ENCODE measurements around the gene CRYBG2. TPM values are rescaled to one million over a fixed set of nuclear protein-coding genes. Genes with fewer than 3 reads are reported as not detected.
"Not testable (repeated sequence)": the region's sequence is repeated elsewhere in the genome, so short reads cannot be mapped to it uniquely, and the experiment has no call there.

Gene CRYBG2
- total RNA-seq, 4 donors from 2014 or later = 42.0 to 51.9 (median 51.8) TPM; not detected in 1

DNA sequence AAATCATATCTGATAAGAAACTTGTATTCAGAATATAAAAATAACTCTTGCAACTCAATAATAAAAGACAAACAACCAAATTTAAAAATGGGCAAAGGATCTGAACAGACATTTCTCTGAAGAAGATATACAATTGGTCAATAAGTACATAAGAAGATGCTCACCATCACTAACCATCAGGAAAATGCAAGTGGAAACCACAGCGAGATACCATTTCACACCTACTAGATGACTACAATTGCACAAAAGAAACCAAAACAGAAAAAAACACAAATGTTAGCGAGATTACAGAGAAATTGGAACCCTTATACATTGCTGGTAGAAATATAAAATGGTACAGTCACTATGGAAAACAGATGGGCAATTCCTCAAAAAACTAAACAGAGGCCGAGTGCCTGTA is 30.1 kb upstream of the CRYBG2 start:
- Histone ChIP-seq H3K36me3 (no peaks in the 10 kb centered on the region), H3K27ac (no peak overlapping the region), H3K4me3 (no peak overlapping the region), H3K4me1 (no peaks in the 10 kb centered on the region), H3K9me3 (no peaks in the 10 kb centered on the region), H3K27me3 (no peaks in the 10 kb centered on the region)
- TF ChIP-seq POLR2A (IDR thresholded peaks at IDR 0.05) = no peak
- TF ChIP-seq, protein P1, sequence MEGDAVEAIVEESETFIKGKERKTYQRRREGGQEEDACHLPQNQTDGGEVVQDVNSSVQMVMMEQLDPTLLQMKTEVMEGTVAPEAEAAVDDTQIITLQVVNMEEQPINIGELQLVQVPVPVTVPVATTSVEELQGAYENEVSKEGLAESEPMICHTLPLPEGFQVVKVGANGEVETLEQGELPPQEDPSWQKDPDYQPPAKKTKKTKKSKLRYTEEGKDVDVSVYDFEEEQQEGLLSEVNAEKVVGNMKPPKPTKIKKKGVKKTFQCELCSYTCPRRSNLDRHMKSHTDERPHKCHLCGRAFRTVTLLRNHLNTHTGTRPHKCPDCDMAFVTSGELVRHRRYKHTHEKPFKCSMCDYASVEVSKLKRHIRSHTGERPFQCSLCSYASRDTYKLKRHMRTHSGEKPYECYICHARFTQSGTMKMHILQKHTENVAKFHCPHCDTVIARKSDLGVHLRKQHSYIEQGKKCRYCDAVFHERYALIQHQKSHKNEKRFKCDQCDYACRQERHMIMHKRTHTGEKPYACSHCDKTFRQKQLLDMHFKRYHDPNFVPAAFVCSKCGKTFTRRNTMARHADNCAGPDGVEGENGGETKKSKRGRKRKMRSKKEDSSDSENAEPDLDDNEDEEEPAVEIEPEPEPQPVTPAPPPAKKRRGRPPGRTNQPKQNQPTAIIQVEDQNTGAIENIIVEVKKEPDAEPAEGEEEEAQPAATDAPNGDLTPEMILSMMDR (IDR thresholded peaks at IDR 0.05) = no peak
- no peak for DNase-seq

- TF ChIP-seq, protein P1 (IDR thresholded peaks at IDR 0.05) = no peak
- TF ChIP-seq POLR2A (IDR thresholded peaks at IDR 0.05) = no peak
- DNase-seq = no peak
- H3K4me3 ChIP-seq = no peak overlapping the region
- peak overlapping the region in 1 of 4 donors; percentile 10 for H3K27ac ChIP-seq
- H3K9me3 ChIP-seq = no peaks in the 10 kb centered on the region
- peaks cover 0 to 14% (median 0%) of the 10 kb centered on the region in 4 donors for H3K4me1 ChIP-seq
- H3K36me3 ChIP-seq = no peaks in the 10 kb centered on the region
- H3K27me3 ChIP-seq = no peaks in the 10 kb centered on the region
These were observed 24.9 kb upstream of the CRYBG2 start for GRCh38 chr1:26378879-26379251.

- DNase-seq = peak; percentile 54 to 84 (median 59)
- H3K27ac ChIP-seq = peak overlapping the region in 2 of 4 donors; percentile 57 to 60
- TF ChIP-seq, protein P1 (IDR thresholded peaks at IDR 0.05) = no peak
- no peak for TF ChIP-seq POLR2A (IDR thresholded peaks at IDR 0.05)
These were observed 24.4 kb upstream of the CRYBG2 start for GRCh38 chr1:26378088-26378878.

GRCh38 chr1:26376050-26376449 is 22.1 kb upstream of the CRYBG2 start:
- Histone ChIP-seq H3K9me3 (no peaks in the 10 kb centered on the region), H3K4me1 (peaks cover 0 to 14% (median 0%) of the 10 kb centered on the region in 4 donors), H3K36me3 (no peaks in the 10 kb centered on the region), H3K27me3 (no peaks in the 10 kb centered on the region), H3K4me3 (no peak overlapping the region), H3K27ac (no peak overlapping the region)
- TF ChIP-seq, protein P1 (IDR thresholded peaks at IDR 0.05) = no peak
- TF ChIP-seq POLR2A (IDR thresholded peaks at IDR 0.05) = no peak
- no peak for DNase-seq

More at GRCh38 chr1:26378088-26378878, 24.4 kb upstream of the CRYBG2 start:
- H3K9me3 ChIP-seq = no peaks in the 10 kb centered on the region
- H3K4me1 ChIP-seq = peaks cover 0 to 14% (median 0%) of the 10 kb centered on the region in 4 donors
- H3K27me3 ChIP-seq = no peaks in the 10 kb centered on the region
- H3K4me3 ChIP-seq = no peak overlapping the region
- no peaks in the 10 kb centered on the region for H3K36me3 ChIP-seq

- H3K27ac ChIP-seq = no peak overlapping the region
- no peak for DNase-seq
These were observed 21.2 kb upstream of the CRYBG2 start for GRCh38 chr1:26375081-26375480.

GRCh38 chr1:26374361-26374760 is 20.4 kb upstream of the CRYBG2 start:
- DNase-seq, H3K4me3 ChIP-seq, H3K36me3 ChIP-seq, H3K27me3 ChIP-seq, H3K27ac ChIP-seq, H3K9me3 ChIP-seq: not testable (repeated sequence)
- H3K4me1 ChIP-seq = peaks cover 0 to 14% (median 0%) of the 10 kb centered on the region in 4 donors

More at GRCh38 chr1:26375081-26375480, 21.2 kb upstream of the CRYBG2 start:
- H3K9me3 ChIP-seq = no peaks in the 10 kb centered on the region
- no peak overlapping the region for H3K4me3 ChIP-seq
- no peaks in the 10 kb centered on the region for H3K27me3 ChIP-seq
- H3K4me1 ChIP-seq = peaks cover 0 to 14% (median 0%) of the 10 kb centered on the region in 4 donors
- H3K36me3 ChIP-seq = no peaks in the 10 kb centered on the region
- TF ChIP-seq, protein P1 (IDR thresholded peaks at IDR 0.05) = no peak
- no peak for TF ChIP-seq POLR2A (IDR thresholded peaks at IDR 0.05)

Data from Peyer's patch (tissue), 4 donors.